Neural cell (in vitro differentiated cells): ENCODE data around the gene NUP107. TPM values are rescaled to one million over a fixed set of nuclear protein-coding genes. Genes with fewer than 3 reads are reported as not detected.

ENCODE experiments used
- H2AFZ ChIP-seq: fragments of 200-600, 300-800 bp; sonication (generic), shearing (Covaris generic); 2 replicates; pipeline ENCODE4 v1.6.0; 2014; ENCODE audit warnings: low read depth, mild to moderate bottlenecking, antibody characterized with exemption, low read length, moderate library complexity
- H3F3A ChIP-seq: fragments of 200-600 bp; shearing (Covaris generic); 2 replicates; pipeline ENCODE4 v1.6.1; 2016; ENCODE audit warnings: mild to moderate bottlenecking, moderate library complexity, mixed read lengths, antibody characterized with exemption, low read length; ENCODE audit not compliant: insufficient read depth, poor library complexity, severe bottlenecking
- H3K27ac ChIP-seq: fragments of 200-600, 300-800 bp; sonication (generic), shearing (Covaris generic); 2 replicates; pipeline ENCODE4 v1.5.1; 2014; ENCODE audit warnings: mild to moderate bottlenecking, low read length, moderate library complexity
- H3K27me3 ChIP-seq: fragments of 300-800, 200-600 bp; sonication (generic), shearing (Covaris generic); 2 replicates; pipeline ENCODE4 v1.6.0; 2014; ENCODE audit warnings: mild to moderate bottlenecking, low read depth, low read length, moderate library complexity; ENCODE audit not compliant: insufficient read depth
- H3K36me3 ChIP-seq: fragments of 300-800, 200-600 bp; sonication (generic), shearing (Covaris generic); 2 replicates; pipeline ENCODE4 v1.5.1; 2014; ENCODE audit warnings: mild to moderate bottlenecking, antibody characterized with exemption, low read length, moderate library complexity; ENCODE audit not compliant: insufficient read depth
- H3K4me2 ChIP-seq: fragments of 300-800, 200-600 bp; sonication (generic), shearing (Covaris generic); 2 replicates; pipeline ENCODE4 v1.6.0; 2014; ENCODE audit warnings: mild to moderate bottlenecking, low read length
- H3K4me3 ChIP-seq: fragments of 300-800, 200-600 bp; sonication (generic), shearing (Covaris generic); 2 replicates; pipeline ENCODE4 v1.5.1; 2014; ENCODE audit warnings: mild to moderate bottlenecking, low read length, moderate library complexity
- H3K79me2 ChIP-seq: fragments of 200-600 bp; shearing (Covaris generic); replicated peaks from 2 replicates; pipeline ENCODE4 v1.6.0; 2014; ENCODE audit warnings: mild to moderate bottlenecking, low read length, moderate library complexity; ENCODE audit not compliant: insufficient read depth
- H3K9ac ChIP-seq: fragments of 300-800, 200-600 bp; sonication (generic), shearing (Covaris generic); 2 replicates; pipeline ENCODE4 v1.6.1; 2016; ENCODE audit warnings: mild to moderate bottlenecking, low read length, mixed read lengths
- H3K9me2 ChIP-seq: fragments of 200-600 bp; shearing (Covaris generic); 2 replicates; pipeline ENCODE4 v1.6.1; 2016; ENCODE audit warnings: mild to moderate bottlenecking, low read length, mixed read lengths; ENCODE audit not compliant: insufficient read depth
- H3K9me3 ChIP-seq: fragments of 200-600, 300-800 bp; sonication (generic), shearing (Covaris generic); 2 replicates; pipeline ENCODE4 v1.6.1; 2016; ENCODE audit warnings: mild to moderate bottlenecking, mixed run types, low read length, moderate library complexity, mixed read lengths
- H4K20me1 ChIP-seq: fragments of 200-600 bp; shearing (Covaris generic); 2 replicates; pipeline ENCODE4 v1.6.1; 2016; ENCODE audit warnings: mild to moderate bottlenecking, mixed run types; ENCODE audit not compliant: insufficient read depth
- EP300 ChIP-seq: fragments of 450-650 bp; conservative IDR thresholded peaks from 2 replicates; pipeline ENCODE4 v1.6.1; 2014; ENCODE audit warnings: antibody characterized with exemption, mild to moderate bottlenecking, moderate library complexity; ENCODE audit not compliant: poor library complexity, severe bottlenecking
- EZH2 ChIP-seq: fragments of 200-600, 300-800 bp; shearing (Covaris generic), sonication (generic); IDR thresholded peaks from 2 replicates; pipeline ENCODE4 v1.6.1; 2014; ENCODE audit warnings: antibody characterized with exemption, low read length, borderline replicate concordance, mild to moderate bottlenecking; ENCODE audit not compliant: insufficient read depth, poor library complexity, severe bottlenecking
- POLR2AphosphoS5 ChIP-seq: IDR thresholded peaks from 2 replicates; pipeline ENCODE4 v1.6.1; 2012
- RAD21 ChIP-seq: fragments of 450-650 bp; conservative IDR thresholded peaks from 2 replicates; pipeline ENCODE4 v1.6.1; 2014; ENCODE audit warnings: antibody characterized with exemption, mild to moderate bottlenecking, moderate library complexity
- TAF1 ChIP-seq: IDR thresholded peaks from 2 replicates; pipeline ENCODE4 v1.6.1; 2012; ENCODE audit warnings: low read depth
- polyA plus RNA-seq: library from polyadenylated mRNA; depleted of rRNA; stranded (reverse); fragments of >200 nt; gene quantifications from 2 replicates; pipeline ENCODE4 v1.2.3, GENCODE V29; 2014
- TF ChIP-seq, protein P1 (sequence below): IDR thresholded peaks from 2 replicates; pipeline ENCODE4 v1.6.1; 2012; ENCODE audit warnings: borderline replicate concordance
- TF ChIP-seq, protein P2 (sequence below): fragments of 450-650 bp; IDR thresholded peaks from 2 replicates; pipeline ENCODE4 v1.5.1; 2014; ENCODE audit warnings: antibody characterized with exemption, mild to moderate bottlenecking, moderate library complexity; ENCODE audit not compliant: poor library complexity, severe bottlenecking

NUP107 gene
- polyA plus RNA-seq, 1 donor from 2014 or later = 64.1 TPM

DNA sequence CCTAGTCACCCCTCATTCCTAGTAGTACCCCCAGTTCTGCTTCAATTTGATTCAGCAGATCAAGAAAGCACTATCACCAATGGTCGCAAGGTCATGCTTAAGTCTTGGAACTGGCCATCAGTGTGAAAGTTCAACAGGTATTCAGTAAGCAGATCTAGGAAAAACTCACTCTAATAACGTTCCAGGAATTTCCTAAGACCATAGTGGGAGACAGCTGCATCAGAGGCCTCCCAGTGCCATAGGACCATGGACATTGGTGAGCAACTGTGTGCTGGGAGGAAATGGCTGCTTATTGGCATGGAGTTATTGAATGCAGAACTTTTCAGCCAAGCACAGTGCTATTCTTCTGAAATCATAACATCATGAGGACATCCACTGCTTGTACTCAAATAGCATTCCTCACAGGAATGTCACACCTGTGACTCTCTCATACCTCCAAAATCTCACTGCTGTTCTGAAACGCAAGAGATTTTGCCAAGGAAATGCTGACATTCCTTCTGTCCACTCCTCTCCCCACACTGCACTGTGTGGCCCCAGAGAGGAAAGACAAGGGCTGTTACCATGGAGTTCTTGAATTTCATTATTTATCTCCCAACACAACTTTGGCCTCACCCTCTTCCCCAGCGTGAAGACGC is 90.3 kb downstream of the NUP107 start:
- Histone ChIP-seq H3K9me2 (no peaks in the 10 kb centered on the region), H3K27me3 (no peaks in the 10 kb centered on the region), H3K9me3 (no peaks in the 10 kb centered on the region), H3K9ac (no peak overlapping the region), H3F3A (no peaks in the 10 kb centered on the region), H3K36me3 (no peaks in the 10 kb centered on the region), H3K27ac (no peak overlapping the region), H2AFZ (no peak overlapping the region), H3K4me2 (no peak overlapping the region), H3K79me2 (no peaks in the 10 kb centered on the region), H3K4me3 (no peak overlapping the region), H4K20me1 (no peaks in the 10 kb centered on the region)
- TF ChIP-seq TAF1 = no peak
- TF ChIP-seq EP300 = no peak
- TF ChIP-seq RAD21 = no peak
- no peak for TF ChIP-seq POLR2AphosphoS5
- TF ChIP-seq, protein P1, sequence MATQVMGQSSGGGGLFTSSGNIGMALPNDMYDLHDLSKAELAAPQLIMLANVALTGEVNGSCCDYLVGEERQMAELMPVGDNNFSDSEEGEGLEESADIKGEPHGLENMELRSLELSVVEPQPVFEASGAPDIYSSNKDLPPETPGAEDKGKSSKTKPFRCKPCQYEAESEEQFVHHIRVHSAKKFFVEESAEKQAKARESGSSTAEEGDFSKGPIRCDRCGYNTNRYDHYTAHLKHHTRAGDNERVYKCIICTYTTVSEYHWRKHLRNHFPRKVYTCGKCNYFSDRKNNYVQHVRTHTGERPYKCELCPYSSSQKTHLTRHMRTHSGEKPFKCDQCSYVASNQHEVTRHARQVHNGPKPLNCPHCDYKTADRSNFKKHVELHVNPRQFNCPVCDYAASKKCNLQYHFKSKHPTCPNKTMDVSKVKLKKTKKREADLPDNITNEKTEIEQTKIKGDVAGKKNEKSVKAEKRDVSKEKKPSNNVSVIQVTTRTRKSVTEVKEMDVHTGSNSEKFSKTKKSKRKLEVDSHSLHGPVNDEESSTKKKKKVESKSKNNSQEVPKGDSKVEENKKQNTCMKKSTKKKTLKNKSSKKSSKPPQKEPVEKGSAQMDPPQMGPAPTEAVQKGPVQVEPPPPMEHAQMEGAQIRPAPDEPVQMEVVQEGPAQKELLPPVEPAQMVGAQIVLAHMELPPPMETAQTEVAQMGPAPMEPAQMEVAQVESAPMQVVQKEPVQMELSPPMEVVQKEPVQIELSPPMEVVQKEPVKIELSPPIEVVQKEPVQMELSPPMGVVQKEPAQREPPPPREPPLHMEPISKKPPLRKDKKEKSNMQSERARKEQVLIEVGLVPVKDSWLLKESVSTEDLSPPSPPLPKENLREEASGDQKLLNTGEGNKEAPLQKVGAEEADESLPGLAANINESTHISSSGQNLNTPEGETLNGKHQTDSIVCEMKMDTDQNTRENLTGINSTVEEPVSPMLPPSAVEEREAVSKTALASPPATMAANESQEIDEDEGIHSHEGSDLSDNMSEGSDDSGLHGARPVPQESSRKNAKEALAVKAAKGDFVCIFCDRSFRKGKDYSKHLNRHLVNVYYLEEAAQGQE = no peak
- no peak for TF ChIP-seq EZH2
- TF ChIP-seq, protein P2, sequence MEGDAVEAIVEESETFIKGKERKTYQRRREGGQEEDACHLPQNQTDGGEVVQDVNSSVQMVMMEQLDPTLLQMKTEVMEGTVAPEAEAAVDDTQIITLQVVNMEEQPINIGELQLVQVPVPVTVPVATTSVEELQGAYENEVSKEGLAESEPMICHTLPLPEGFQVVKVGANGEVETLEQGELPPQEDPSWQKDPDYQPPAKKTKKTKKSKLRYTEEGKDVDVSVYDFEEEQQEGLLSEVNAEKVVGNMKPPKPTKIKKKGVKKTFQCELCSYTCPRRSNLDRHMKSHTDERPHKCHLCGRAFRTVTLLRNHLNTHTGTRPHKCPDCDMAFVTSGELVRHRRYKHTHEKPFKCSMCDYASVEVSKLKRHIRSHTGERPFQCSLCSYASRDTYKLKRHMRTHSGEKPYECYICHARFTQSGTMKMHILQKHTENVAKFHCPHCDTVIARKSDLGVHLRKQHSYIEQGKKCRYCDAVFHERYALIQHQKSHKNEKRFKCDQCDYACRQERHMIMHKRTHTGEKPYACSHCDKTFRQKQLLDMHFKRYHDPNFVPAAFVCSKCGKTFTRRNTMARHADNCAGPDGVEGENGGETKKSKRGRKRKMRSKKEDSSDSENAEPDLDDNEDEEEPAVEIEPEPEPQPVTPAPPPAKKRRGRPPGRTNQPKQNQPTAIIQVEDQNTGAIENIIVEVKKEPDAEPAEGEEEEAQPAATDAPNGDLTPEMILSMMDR = no peak

DNA sequence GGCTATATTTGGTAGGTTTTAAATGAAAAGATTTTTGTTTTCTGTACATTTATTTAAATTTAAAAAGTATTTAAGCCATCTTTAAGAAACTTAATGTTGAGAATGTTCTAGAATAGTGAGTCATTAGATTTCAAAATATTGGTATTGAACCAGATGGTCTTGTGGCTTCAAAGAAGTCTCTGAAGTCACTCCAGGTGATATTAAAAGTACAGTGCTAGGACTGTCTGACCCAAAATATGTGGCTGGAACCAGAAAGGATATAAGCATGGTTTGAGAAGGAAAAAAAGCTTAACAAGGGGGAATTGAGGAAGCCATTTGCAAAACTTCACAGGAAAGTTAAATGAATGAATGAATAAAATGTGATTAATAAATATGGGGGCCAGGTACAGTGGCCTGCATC is 92.5 kb downstream of the NUP107 start:
- H3F3A ChIP-seq = no peaks in the 10 kb centered on the region
- TF ChIP-seq, protein P1 = no peak
- no peak overlapping the region for H3K9ac ChIP-seq
- H4K20me1 ChIP-seq = no peaks in the 10 kb centered on the region
- H3K4me3 ChIP-seq = no peak overlapping the region
- no peak overlapping the region for H3K27ac ChIP-seq
- H3K36me3 ChIP-seq = no peaks in the 10 kb centered on the region
- H3K9me2 ChIP-seq = no peaks in the 10 kb centered on the region
- no peak overlapping the region for H2AFZ ChIP-seq
- no peak overlapping the region for H3K4me2 ChIP-seq
- H3K79me2 ChIP-seq = no peaks in the 10 kb centered on the region
- no peaks in the 10 kb centered on the region for H3K27me3 ChIP-seq
- H3K9me3 ChIP-seq = no peaks in the 10 kb centered on the region
